GM21528 (cell line): ENCODE results near the gene SLN.

Source experiments
- ATAC-seq: cut with Tn5 transposase; IDR thresholded peaks from one replicate; pipeline ENCODE4 v1.9.1; 2021; ENCODE audit warnings: mild to moderate bottlenecking, moderate library complexity; ENCODE audit not compliant: unreplicated experiment, low FRiP score

SLN gene

DNA sequence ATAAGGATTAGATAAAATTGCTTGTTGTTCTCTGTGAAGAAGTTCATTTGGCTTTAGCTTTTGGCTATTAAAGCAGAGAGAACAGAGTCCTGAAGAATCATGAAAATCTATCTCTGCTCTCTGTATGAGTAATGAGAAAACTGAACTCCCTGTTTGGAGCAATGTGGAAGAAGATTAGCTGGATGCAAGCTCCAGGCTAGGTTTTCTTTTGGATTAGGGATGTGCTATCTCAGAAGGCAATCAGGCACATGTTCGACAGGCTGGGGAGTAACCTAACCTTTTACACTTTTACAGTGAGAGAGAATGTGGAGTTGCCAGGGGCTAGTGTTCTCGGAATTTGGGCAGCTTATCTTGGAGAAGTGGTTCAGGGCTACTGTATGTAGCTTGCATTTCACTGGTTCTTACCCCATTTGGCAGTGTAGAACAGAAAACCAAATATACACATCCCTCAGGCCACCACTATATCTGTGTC, 8.5 kb upstream of the SLN start:
- ATAC-seq = no peak

DNA sequence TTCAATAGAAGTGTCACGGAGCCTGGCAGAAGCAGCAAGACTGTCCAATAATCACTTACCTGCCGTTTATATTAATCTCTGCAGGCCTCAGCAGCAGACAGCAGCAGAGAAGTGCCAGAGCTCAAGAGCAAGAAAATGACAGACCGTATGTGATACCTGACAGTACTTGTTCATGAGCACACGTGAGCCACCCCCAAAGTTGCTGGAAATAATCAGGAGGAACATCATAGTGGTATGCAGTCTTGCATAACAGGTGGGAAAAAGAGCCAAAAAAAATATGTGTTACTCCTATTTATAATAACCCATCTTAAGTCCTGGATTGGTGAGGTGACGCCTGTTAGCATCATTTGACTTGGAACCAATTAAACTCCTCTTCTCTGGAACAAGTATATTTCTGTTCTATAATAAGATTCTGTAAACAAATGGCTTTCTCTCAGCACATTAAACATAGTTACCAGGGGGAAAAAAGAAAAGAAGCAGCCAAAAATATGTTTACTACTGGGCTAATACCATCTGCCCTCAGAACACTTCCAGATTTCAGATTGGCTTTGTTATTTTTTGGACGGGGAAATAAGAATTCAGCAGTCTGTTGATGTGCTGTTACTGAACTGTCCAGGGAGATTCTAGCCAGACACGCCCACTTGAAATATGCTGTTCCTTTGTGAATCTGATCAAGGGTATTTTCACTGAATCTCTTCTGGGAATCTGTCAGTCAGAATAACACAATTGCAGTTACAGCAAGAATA, 7.9 kb upstream of the SLN start:
- no peak for ATAC-seq

DNA sequence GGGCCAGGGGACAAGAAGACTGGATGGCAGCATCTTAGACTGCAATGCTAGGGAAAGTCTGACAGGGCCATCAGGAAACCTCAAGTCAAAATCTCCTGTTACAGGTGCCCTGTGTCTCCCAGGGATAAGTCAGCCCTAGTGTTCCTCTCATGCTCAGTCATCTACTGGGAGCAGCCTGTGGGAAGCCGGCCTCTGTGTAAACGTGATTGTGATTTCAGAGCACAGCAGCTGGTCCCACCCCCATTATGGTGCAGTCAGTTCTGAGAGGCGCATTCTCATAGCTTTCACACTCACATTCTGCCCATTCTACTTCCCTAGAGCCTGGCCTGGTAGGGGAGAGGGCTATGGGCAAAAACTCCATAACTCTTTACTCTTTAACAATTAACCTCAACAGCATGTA, 7.2 kb upstream of the SLN start:
- no peak for ATAC-seq

DNA sequence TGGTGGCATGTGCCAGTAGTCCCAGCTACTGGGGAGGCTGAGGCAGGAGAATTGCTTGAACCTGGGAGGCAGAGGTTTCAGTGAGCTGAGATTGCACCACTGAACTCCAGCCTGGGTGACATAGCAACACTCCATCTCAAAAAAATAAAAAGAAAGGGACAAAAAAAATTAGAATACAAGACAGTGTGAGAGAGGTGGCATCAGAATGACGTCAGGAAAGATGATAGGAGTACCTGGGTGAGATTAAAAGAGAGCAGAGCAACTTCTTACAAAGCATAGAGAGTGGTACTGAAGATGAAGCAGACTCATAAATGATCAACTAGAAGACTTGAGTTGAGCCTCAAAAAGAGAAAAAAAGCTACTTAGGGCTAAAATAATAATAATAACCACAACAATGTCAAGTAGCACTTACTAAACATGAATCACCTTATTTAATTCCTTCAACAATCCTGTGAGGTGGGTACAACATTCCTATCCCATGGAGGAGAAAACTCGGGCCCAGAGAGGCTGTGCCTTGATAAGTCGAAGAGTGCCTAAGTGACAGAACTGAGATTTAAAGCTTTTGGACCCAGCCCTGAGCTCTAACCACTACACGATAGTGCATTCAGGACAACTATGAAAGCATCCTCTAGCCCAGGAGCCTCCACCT, 5.2 kb upstream of the SLN start:
- no peak for ATAC-seq

- no peak for ATAC-seq
Measured at GRCh38 chr11:107713009-107713408, 1.2 kb upstream of the SLN start.

DNA sequence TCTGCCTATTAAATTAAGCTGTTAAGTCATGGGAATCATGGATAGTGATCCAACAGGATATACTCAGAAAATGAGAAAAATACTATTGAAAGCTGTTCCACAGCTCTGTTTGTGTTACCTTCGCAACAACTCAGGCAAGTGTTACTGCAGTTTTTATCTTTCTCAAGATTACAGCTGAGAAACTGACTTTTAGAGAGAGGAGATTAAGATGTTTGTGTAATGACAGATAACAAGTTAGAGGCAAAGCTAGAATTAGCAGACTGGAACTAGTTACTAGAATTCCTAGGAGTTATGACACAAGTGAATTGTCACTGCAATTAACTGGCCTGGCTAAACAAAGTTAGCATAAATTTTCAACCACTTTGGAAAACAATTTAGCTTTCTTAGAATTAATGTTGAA, 1.6 kb downstream of the SLN start:
- no peak for ATAC-seq

GRCh38 chr11:107708792-107709191, 3.1 kb downstream of the SLN start:
- no peak for ATAC-seq

DNA sequence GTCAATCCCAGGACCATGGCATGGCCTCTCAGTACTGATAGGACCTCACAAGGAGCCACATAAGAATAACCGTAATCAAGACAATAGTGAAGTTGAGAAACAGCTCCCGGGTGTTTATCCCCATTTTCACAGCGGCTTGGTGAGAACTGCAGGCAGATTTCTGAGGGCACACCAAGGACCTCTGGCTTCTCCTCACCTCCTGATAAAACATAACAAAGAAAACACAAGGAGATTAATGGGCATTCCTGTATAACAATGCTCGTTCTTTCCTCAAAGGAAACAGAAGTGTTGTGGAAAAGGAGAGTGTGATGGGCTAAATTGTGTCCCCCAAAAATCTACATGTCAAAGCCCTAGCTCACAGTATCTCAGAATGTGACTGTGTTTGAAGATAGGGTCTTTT, 4.0 kb downstream of the SLN start:
- ATAC-seq = no peak

GRCh38 chr11:107707215-107707671, 4.6 kb downstream of the SLN start:
- no peak for ATAC-seq

- ATAC-seq = no peak
Measured at GRCh38 chr11:107706531-107706930, 5.3 kb downstream of the SLN start.

GRCh38 chr11:107705027-107705426, 6.8 kb downstream of the SLN start:
- ATAC-seq = no peak

GRCh38 chr11:107704451-107704850, 7.4 kb downstream of the SLN start:
- ATAC-seq = no peak

DNA sequence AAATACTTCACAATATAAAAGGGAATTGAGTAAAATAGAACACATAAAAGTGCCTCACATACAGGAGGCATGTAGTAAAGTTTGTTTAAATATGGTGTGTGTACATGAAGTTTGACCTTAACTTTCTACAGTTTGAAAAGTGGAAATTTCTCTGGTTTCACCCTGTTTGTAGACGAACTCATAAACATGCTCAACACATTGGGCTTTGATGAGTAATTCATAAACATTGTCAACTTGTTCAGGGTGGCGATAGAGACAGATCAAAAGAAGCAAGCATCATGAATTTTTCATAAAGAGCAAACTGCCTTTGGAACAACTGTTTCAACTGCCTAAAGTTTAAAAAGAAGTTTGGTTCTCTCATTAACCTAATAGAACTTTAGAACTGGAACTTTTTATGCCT, 9.1 kb downstream of the SLN start:
- ATAC-seq = no peak

- ATAC-seq = no peak
Measured at GRCh38 chr11:107702109-107702660, 9.7 kb downstream of the SLN start.

- ATAC-seq = no peak
Measured at GRCh38 chr11:107699371-107700285, 12.2 kb downstream of the SLN start.

GRCh38 chr11:107697291-107697690, 14.6 kb downstream of the SLN start:
- no peak for ATAC-seq

DNA sequence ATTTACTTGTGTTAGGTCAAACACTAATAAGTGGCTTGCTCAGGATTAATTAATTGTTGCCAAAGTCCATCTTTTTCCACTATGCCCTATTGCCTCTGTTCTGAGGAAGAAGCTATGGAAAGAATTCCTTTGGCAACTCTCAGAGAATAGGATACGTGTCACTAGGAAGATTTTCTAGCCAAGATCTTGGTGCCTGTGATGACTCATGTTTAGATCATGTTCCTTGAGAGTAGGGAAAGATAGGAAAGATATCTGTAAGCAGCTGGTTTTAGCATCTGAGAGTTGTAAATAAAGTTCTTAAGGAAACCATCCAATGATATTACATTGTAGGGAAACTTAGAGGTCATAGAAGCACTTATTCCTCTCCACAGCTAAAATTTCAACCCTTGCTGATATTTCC, 15.7 kb downstream of the SLN start:
- ATAC-seq = no peak

DNA sequence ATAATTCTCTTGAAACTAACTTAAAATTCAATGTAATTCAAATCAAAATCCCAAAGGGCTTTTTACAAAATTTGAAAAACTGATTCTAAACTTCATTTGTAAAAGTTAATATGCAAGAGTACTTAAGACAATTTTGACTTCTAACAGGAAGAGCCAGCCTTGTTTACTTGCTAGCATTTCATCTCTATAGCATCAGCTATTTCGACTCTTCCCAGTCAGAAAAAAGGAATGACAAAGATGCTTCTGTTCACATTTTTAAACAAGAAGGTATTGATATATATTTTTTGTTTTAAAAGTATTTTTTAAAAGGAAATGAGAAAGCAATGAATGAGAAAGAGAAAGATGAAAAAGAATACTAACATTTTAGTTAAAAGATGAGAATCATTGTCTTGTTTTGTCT, 16.4 kb downstream of the SLN start:
- no peak for ATAC-seq

GRCh38 chr11:107691000-107691750, 20.7 kb downstream of the SLN start:
- ATAC-seq = no peak
